Caki2 (cell line): ENCODE measurements around the gene FTSJ3. TPM values are rescaled to one million over a fixed set of nuclear protein-coding genes. Genes with fewer than 3 reads are reported as not detected.

Experiments used
- DNase-seq: peaks from one replicate; pipeline ENCODE4 v3.0.0-alpha.2; 2015; ENCODE audit warnings: low read depth
- in situ Hi-C: cut with HindIII; loops from 2 replicates; pipeline ENCODE4 v1.10.0; 2016; ENCODE audit warnings: low sequenced_read_pairs, low pct_unique_long_range_greater_than_20kb, mixed read lengths
- total RNA-seq: library from RNA; depleted of rRNA; stranded (reverse); fragments of >200 nt; shearing (Covaris generic); gene quantifications from 2 replicates; pipeline ENCODE4 v1.2.3, GENCODE V29; 2014; ENCODE audit warnings: low replicate concordance

FTSJ3 gene
- total RNA-seq, 1 experiment from 2014 or later = 49.4 TPM

DNA sequence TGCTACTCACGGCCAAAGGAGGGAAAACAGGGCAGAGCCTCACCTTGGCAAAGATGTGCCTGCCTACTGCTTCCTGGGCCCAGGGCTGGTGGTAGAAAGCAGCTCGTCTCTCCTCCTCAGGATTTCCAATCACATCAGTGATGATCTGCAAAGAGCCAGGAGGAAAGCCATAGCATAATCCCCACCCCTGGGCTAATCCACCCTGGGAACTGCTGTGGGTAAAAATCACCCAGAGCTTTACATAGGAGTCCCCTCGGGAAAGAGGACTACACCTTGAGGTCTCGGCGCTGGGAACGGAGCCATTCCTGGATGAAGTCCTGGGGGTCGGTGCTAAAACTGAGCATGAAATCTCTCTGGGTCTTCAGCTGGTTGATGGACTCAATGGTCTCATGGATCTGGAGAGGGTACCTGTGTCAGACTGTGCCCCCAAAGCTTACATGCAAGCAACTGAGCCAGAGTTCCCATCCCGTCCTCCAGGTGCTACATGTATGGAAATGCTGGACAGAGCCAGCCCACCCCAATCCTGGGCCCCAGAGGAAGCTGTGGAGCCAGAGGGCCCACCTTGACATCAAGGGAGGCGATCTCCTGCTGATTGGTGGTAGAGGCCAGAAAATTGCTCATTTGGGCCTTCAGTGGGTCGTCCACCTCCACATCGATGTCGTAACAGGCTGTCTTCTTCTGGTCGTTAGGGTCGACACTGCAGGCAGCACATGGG lies 5.7 kb upstream of the FTSJ3 start:
- in situ Hi-C loops = no loop called here

DNA sequence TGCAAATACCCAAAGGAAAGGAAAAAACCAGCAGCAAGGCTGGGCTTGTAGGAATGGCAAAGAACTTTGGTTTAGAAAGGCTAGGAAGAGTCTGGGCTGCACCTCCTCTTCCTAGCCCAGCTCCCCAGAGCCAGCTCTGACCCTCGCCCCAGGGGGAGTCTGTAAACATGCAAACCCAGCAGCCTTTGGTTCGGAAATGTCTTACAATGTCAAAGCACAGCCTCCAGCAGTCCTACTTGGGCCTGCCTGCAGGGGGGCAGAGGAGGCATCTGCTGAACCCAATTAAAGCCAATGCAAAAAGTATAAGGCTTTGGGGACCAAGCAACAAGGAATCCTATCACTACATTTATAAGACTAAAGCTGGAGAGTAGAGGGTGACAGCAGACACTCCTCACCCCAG lies 5.0 kb upstream of the FTSJ3 start:
- no peak for DNase-seq
- in situ Hi-C loops = no loop called here

More for the DNA sequence above, 5.7 kb upstream of the FTSJ3 start:
- no peak for DNase-seq

DNA sequence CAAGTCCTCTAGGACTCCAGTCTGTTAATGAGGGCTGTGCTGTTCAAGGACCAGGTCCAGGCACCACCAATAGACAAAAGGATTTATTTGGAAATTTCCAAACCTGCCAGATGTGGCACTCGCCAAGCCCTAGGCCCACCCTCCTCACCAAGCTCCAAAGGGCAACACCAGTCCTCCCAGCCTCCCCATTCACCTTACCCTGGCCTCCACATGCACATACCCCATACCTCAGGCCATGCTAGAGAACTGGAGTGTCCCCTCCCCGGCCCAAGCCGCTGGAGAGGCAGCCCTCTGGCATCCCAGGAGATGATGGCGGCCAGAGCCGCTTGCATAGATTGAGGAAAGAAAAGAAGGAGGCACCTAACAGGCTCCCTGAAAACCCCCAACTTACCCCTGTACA lies 4.6 kb upstream of the FTSJ3 start:
- no peak for DNase-seq
- in situ Hi-C loops = no loop called here

DNA sequence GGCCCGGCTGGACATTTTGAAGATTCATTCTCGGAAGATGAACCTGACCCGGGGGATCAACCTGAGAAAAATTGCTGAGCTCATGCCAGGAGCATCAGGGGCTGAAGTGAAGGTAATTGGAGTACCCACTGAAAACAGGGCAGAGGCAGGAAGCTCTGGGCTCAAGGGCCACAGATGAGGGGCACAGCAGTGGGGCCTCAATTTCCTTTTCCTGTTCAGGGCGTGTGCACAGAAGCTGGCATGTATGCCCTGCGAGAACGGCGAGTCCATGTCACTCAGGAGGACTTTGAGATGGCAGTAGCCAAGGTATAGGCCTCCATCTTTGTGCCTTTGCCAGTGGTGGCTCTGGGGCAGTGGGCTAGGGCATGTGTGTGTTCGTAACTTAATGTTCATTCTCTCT lies 4.0 kb upstream of the FTSJ3 start:
- in situ Hi-C loops = no loop called here
- DNase-seq = no peak

DNA sequence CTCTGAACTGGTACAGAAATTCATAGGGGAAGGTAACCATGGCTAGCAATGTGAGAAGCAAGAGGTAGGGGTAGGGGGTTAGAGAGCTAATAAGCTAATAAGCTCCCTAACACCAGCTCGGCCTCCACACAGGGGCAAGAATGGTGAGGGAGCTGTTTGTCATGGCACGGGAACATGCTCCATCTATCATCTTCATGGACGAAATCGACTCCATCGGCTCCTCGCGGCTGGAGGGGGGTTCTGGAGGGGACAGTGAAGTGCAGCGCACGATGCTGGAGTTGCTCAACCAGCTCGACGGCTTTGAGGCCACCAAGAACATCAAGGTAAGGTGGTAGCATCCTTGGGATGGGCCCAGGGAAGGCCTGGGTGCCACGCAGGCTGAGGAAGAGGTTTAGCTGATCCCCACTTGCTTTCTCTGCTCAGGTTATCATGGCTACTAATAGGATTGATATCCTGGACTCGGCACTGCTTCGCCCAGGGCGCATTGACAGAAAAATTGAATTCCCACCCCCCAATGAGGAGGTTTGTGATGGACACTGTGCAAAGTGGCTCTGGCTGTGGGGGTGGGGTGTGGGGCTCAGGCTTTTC lies 3.5 kb upstream of the FTSJ3 start:
- DNase-seq = no peak
- in situ Hi-C loops = no loop called here

DNA sequence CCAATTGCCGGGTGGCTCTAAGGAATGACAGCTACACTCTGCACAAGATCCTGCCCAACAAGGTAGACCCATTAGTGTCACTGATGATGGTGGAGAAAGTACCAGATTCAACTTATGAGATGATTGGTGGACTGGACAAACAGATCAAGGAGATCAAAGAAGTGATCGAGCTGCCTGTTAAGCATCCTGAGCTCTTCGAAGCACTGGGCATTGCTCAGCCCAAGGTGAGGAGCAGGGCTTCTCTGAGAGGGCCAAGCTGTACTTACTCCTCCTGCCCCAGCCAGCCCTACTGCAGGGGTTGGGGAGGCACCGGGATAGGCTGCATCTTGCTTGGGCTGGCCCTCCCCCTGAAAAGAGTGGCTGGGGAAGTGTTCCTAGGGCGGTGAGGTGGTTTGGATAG lies 2.8 kb upstream of the FTSJ3 start:
- DNase-seq = no peak
- in situ Hi-C loops = no loop called here

DNA sequence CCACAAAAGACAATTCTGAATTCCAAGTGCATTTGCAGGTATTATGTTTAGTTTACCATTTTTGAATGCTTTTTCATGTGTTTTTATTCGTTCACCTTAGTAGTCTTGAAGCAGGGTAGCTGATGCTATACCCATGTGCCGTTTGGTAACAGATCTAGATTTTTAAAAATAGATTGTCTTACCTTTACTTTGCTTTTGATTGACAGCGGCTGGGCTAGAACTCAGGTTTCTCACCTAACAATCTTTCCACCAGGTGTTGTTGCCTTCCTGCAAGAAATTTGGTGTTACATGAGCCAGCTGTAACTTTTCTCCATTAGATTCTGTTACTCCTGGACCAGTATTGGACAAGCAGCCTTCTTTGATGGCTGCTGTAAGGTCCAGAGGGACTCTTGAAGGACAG lies 1.5 kb upstream of the FTSJ3 start:
- in situ Hi-C loops = no loop called here
- no peak for DNase-seq

DNA sequence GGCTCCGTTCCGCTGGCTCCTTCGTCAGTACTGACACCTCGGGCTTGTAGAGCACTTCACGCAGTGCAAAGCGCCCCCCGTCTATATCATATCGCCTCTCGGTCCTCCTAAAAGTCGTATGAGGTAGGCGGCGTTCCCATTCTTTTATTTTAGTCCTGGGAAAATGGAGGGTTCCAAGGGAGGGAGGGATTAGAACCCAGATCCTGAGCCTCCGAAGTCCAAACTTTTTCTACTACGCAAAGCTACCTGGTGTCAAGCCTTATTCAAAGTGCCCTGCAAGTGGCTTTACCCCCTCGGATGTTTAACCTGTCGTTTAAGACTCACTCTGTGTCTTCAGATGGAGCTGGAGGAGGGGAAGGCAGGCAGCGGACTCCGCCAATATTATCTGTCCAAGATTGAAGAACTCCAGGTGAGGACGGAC lies 348 bp upstream of the FTSJ3 start:
- no peak for DNase-seq

DNA sequence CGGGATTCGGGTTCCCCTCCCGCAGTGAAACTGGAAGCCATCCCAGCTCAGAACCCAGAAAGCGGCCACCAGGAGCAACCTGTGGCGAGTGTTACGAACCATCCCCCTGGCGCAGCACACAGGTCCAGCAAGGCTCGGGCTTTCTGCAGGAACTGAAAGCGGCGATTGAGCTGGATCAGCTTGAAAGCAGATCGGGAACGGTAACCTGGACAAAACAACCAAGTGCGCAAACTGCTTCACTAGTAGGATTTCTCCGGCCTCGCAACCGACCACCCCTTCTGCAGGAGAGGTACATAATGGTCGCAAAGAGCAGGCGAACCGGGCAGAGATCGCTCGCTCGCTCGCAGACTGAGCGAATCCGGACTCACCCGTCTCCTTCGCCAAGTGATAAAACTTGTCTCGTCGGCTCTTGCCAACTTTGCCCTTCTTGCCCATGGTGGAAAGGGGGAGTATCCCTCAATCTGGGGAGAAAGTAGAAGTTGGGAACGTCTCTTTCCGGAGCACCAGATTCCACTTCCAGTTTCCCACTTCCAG lies 928 bp downstream of the FTSJ3 start:
- no peak for DNase-seq
- in situ Hi-C loops = no loop called here

More for the DNA sequence above, 348 bp upstream of the FTSJ3 start:
- in situ Hi-C loops = no loop called here

DNA sequence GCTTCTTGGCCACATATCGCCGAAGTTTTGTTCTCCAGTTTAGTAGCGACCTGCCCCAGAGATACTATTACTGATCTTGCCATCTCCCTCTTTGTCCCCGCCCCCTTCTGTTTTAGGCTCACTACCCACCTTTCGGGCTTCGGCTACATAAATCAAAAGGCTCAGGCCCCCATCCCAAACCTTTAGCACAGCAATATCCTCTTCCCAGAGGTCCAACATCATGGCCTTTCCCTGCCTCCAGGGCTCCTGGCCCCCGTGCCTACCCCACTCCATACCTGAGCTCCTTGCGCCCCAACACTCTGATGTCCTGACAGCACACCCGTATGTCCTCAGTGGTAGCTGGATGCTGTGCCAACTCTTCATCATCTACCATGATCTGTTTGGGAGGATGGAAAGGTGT lies 3.1 kb downstream of the FTSJ3 start:
- no peak for DNase-seq
- in situ Hi-C loops = no loop called here

DNA sequence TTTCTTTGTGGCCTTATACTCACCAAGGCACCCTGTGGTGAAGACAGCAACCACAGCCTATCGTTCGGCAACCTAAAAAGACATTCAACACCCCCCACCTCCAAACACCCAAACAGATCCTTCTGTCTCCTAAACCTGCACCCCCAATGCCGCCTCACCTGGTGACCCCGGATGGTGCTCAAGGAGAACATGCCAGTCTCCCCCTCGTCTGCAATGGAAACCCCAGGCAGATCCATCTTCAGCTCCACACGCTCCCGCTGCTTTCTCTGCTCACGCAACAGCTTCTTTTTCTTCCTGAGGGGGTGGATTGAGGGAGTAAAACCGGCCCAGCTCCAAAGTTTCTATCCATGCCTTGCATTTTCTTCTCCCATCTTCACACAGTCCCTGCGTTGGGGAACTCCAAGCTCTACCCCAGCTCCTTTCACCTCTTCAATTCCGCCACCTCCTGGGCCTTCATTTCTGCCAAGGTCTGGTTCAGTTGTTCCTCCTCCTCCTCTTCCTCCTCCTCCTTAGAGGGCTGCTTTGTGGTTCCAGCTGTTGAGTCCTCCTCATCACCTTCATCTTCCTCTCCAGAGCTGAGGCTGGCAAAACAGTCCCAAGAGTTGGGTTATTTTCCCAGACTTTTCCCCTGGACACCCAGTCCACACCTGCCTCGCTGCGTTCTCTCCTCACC lies 3.7 kb downstream of the FTSJ3 start:
- no peak for DNase-seq
- in situ Hi-C loops = no loop called here

DNA sequence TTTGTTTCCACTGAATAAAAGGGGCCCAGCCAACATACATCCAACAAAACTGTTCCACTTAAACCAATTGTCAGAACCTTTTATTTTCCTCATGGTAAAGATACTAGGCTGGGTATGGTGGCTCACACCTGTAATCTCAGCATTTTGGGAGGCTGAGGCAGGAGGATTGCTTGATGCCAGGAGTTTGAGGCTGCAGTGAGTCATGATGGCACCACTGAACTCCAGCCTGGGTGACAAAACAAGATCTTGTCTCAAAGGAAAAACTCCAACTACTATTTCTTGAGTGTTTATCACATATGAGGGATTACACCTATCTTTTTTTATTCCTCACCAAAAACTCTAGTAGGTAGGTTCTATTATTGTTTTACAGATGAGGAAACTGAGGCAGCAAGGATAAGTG lies 4.9 kb downstream of the FTSJ3 start:
- in situ Hi-C loops = no loop called here
- no peak for DNase-seq

DNA sequence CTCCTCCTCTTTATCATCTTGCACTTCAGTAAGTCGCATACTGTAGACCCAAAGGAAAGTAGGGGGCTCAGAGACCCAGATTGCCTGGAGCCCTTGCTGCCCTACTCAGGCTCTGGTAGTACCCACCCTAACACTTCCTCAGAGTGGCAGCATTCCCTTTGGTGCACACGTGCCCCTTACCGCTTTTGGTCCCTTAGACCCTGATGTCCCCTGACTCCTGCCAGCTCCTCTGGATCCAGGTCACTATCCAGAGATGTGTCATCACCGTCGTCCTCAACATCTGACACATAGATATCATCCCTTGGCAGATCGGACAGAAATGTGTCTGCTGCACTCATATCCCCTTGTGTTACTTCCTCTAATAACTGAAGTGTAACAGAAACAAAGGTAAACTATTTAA lies 5.7 kb downstream of the FTSJ3 start:
- in situ Hi-C loops = no loop called here
- DNase-seq = no peak

DNA sequence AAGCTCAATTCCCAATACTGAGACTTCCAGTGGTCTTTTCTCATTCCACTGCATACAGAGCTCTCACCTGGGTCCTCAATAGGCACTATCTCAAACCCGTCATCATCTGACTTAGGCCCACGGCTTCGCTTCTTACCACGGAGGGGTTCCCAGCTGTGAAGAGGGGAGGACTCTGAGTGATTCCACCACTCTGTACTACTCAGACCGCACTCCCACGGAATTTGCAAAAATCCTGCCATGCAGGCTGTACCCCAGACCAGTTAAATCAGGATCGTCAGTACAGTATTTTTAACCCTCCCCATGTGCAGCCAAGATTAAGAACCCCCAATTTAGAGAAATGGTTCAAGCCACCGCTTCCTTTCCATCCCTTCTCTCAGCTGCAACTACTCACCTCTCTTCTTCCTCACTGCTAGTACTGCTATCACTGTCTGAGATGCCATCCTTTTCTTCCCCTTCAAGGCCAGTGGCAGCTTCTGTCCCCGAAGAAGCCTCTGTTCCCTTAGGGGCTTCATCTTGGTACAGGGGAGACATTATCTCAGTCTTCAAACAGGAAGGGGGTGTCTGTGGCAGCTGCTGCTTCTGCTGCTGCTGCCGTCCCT lies 6.4 kb downstream of the FTSJ3 start:
- in situ Hi-C loops = no loop called here
- DNase-seq = no peak

DNA sequence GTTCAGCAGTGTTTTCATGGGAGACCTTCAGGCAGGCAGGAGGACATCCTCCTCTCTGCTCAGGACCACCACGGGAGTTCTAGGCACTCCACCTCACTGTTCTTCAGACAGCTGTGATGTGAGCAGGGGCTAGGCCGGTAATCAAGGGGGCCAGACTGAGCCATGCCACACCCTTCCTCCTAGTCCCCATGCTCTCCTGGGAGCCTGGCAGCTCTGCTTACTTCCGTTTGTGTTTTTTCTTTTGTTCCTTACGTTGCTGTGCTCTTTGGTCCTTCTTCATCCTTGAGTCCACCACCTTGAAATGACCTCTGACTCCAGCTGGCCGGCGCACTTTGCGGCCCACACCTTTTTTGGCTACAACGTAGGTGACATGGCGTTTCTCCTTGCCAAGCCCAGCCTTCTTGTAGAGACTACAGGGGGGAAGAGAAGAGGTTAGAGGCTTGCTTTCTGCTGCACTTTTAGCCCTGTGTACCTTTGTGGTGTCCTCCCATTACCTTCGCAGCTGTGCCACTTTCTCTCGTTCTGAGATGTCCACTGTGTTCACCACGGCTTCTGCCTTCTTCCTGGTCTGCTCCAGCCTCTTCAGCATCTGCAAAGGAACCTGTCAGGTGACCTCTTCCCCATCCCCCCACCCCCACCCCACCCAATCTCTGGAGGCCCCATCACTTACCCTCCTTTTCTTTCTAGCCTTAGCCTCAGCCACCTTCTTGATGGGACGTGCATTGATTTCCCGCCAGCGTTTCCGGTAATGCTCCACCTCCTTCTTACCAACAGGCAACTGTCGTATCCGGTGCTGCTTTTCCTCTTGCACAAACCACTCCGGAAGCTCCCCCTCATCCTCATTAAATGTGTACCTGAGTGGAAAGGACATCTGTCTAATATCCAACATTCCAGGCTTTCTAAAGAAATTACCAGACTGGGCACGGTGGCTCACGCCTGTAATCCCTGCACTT lies 7.6 kb downstream of the FTSJ3 start:
- DNase-seq = no peak
- in situ Hi-C loops = loop anchor here (5.0 kb wide), 1 partner anchor 38 kb away; no protein-coding TSS in a partner anchor

DNA sequence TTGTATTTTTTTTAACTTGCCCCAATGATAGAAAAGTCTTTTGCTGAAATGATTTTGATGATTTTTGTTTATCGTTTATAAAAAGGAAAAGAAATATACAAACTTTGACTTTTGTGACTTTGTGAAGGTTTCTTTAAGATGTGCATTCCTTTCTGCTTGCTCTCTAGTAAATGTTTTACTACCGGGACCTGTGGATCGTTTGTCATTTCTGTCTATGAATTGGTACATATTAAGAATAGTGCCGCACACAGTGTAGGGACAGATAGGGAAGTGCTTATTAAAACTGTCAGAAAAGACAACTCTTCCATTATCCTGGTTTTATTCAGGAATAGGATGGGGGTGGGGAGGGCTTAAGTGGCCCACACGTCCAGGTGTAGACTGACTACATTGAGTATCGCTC lies 8.3 kb downstream of the FTSJ3 start:
- in situ Hi-C loops = loop anchor here (5.0 kb wide), 1 partner anchor 37 kb away; no protein-coding TSS in a partner anchor
- peak; percentile 57 for DNase-seq

DNA sequence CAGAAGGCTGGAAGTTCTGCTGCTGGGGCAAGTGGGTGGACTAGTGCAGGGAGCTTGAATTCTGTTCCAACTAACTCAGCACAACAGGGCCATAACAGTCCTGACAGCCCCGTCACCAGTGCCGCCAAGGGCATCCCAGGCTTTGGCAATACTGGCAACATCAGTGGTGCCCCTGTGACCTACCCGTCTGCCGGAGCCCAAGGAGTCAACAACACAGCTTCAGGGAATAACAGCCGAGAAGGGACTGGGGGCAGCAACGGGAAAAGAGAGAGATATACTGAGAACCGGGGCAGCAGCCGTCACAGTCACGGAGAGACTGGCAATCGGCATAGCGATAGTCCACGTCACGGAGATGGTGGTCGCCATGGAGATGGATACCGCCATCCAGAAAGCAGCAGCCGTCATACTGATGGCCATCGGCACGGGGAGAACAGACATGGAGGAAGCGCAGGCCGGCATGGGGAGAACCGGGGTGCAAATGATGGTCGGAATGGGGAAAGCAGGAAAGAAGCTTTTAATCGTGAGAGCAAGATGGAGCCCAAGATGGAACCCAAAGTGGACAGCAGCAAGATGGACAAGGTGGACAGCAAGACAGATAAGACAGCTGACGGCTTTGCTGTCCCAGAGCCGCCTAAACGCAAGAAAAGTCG lies 9.6 kb downstream of the FTSJ3 start:
- in situ Hi-C loops = loop anchor here (5.0 kb wide), 1 partner anchor 36 kb away; no protein-coding TSS in a partner anchor
- no peak for DNase-seq
